SU-DHL-6 (cell line): ENCODE results near the gene RPL11.
A peak's percentile ranks its signal among the peaks of the same experiment; 100 is the strongest.

Experiments
- H2AFZ ChIP-seq: fragments of 200-600 bp; sonication (generic); 2 replicates; pipeline ENCODE4 v1.6.1; 2014; ENCODE audit warnings: low read depth, mild to moderate bottlenecking, moderate library complexity, mixed read lengths, antibody characterized with exemption, low read length; ENCODE audit not compliant: severe bottlenecking
- H3F3A ChIP-seq: fragments of 200-600 bp; shearing (Covaris generic); 2 replicates; pipeline ENCODE4 v1.6.0; 2016; ENCODE audit warnings: antibody characterized with exemption, mild to moderate bottlenecking; ENCODE audit not compliant: insufficient read depth
- H3K27ac ChIP-seq: fragments of 200-600 bp; sonication (generic); 2 replicates; pipeline ENCODE4 v1.5.1; 2016; ENCODE audit warnings: low read depth, mild to moderate bottlenecking, low read length, moderate library complexity, mixed read lengths
- H3K27me3 ChIP-seq: fragments of 200-600 bp; sonication (generic), shearing (Covaris generic); 2 replicates; pipeline ENCODE4 v1.6.0; 2014; ENCODE audit warnings: mild to moderate bottlenecking, low read length
- H3K36me3 ChIP-seq: fragments of 200-600 bp; sonication (generic); 2 replicates; pipeline ENCODE4 v1.6.1; 2014; ENCODE audit warnings: mild to moderate bottlenecking, low read length, mixed read lengths
- H3K4me2 ChIP-seq: fragments of 300-600, 200-600 bp; shearing (Covaris generic), sonication (generic); 2 replicates; pipeline ENCODE4 v1.6.0; 2014; ENCODE audit warnings: low read length, low read depth, mild to moderate bottlenecking; ENCODE audit not compliant: poor library complexity, severe bottlenecking
- H3K4me3 ChIP-seq: fragments of 200-600 bp; sonication (generic); 2 replicates; pipeline ENCODE4 v1.5.1; 2014; ENCODE audit warnings: antibody characterized with exemption, low read length, mild to moderate bottlenecking, mixed read lengths; ENCODE audit not compliant: insufficient read depth, poor library complexity, severe bottlenecking
- H3K79me2 ChIP-seq: fragments of 200-600 bp; sonication (generic); 2 replicates; pipeline ENCODE4 v1.6.1; 2014; ENCODE audit warnings: mild to moderate bottlenecking, low read length, moderate library complexity; ENCODE audit not compliant: insufficient read depth
- H3K9ac ChIP-seq: fragments of 200-600 bp; sonication (generic); 2 replicates; pipeline ENCODE4 v1.7.0; 2014; ENCODE audit warnings: mild to moderate bottlenecking, low read length
- H3K9me2 ChIP-seq: fragments of 200-600 bp; sonication (generic); replicated peaks from 2 replicates; pipeline ENCODE4 v1.6.1; 2014; ENCODE audit warnings: low read length; ENCODE audit not compliant: insufficient read depth
- H3K9me3 ChIP-seq: fragments of 200-600 bp; sonication (generic); 2 replicates; pipeline ENCODE4 v1.6.1; 2014; ENCODE audit warnings: low read length, mixed read lengths; ENCODE audit not compliant: insufficient read depth
- H4K20me1 ChIP-seq: fragments of 200-600 bp; sonication (generic); 2 replicates; pipeline ENCODE4 v1.6.1; 2014; ENCODE audit warnings: low read depth, mild to moderate bottlenecking, antibody characterized with exemption, low read length, moderate library complexity, mixed read lengths
- EZH2phosphoT487 ChIP-seq: fragments of 200-600 bp; sonication (generic), shearing (Covaris generic); conservative IDR thresholded peaks from 2 replicates; pipeline ENCODE4 v1.6.1; 2018; ENCODE audit warnings: mild to moderate bottlenecking, antibody characterized with exemption, low read length, moderate library complexity, mixed read lengths
- TF ChIP-seq, protein P1 (sequence below): fragments of 200-600 bp; sonication (generic); IDR thresholded peaks from one replicate; pipeline ENCODE4 v1.5.1; 2017; ENCODE audit warnings: antibody characterized with exemption, mild to moderate bottlenecking, low read length, moderate library complexity; ENCODE audit not compliant: insufficient read depth, poor library complexity, severe bottlenecking

Gene RPL11

DNA sequence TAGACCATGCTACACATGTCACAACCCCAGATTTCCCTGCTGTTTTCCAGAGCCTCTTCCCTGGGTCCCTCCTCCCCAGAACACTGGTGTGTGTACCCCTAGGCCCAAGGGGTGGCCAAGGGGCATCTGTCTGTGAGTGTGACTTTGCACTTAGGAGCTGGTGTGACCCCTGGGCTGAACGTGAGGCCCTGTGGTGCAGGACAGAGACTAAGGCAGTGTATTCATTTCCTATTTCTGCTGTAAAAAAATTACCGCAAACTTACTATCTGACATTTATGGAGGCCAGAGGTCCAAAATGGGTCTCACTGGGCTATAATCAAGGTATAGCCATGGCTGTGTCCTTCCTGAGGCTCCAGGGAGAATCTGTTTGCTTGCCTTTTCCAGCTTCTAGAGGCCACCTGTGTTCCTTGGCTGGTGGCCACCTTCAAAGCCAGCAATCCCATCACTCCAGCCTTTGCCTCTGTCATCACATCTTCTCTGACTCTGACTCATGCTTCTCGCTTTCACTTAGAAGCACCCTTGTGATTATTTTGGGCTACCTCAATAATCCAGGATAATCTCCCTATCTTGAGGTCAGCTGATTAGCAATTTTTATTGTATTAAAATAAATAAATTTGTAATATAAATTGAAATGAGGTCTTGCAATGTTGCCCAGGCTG is 27.7 kb downstream of the RPL11 start:
- Histone ChIP-seq H3K4me3 (no peak overlapping the region), H3K9ac (no peak overlapping the region), H3F3A (peaks cover 6% of the 10 kb centered on the region; the same call in 1 of the 2 replicates), H3K79me2 (no peaks in the 10 kb centered on the region), H3K36me3 (no peaks in the 10 kb centered on the region), H3K27me3 (no peaks in the 10 kb centered on the region), H4K20me1 (no peaks in the 10 kb centered on the region), H3K4me2 (no peak overlapping the region), H3K9me3 (no peaks in the 10 kb centered on the region), H3K9me2 (no peaks in the 10 kb centered on the region), H2AFZ (no peak overlapping the region), H3K27ac (peak overlapping the region; percentile 64)
- no peak for TF ChIP-seq EZH2phosphoT487
- TF ChIP-seq, protein P1, sequence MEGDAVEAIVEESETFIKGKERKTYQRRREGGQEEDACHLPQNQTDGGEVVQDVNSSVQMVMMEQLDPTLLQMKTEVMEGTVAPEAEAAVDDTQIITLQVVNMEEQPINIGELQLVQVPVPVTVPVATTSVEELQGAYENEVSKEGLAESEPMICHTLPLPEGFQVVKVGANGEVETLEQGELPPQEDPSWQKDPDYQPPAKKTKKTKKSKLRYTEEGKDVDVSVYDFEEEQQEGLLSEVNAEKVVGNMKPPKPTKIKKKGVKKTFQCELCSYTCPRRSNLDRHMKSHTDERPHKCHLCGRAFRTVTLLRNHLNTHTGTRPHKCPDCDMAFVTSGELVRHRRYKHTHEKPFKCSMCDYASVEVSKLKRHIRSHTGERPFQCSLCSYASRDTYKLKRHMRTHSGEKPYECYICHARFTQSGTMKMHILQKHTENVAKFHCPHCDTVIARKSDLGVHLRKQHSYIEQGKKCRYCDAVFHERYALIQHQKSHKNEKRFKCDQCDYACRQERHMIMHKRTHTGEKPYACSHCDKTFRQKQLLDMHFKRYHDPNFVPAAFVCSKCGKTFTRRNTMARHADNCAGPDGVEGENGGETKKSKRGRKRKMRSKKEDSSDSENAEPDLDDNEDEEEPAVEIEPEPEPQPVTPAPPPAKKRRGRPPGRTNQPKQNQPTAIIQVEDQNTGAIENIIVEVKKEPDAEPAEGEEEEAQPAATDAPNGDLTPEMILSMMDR, result no peak

DNA sequence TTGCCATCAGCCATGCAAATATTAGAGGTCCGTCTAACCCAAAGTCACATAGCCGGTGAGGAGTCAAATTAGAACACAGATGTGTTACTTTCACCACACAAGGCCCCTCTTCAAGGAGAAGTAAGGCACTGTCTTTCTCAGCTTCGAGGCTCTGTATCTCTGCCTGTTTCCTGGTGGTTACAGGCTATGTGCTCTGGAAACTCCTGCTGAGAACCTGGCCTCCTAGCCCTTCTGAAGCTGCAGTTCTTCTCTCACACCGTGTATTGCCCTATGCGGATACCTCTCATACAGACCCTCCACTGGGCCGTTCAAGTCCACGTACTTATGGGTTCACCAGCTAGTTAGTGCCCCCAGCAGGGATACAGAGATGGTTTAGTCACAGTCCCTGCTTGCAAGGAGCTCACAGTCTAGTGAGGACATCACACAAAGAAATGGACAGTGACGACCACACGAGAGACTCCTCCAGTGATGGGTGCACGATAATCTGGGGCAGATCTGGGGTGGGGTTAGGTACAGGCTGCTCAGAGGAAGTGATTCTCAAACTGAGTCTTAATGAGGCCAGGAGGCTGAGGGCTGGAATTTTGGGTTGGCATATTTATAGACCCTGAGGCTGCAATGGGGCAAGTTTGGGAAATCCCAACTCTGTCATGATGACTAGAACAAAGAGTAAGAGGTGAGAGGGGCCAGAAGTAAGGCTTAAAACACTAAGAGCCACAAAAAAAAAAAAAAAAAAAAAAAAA is 28.8 kb downstream of the RPL11 start:
- peaks cover 6% of the 10 kb centered on the region; the same call in 1 of the 2 replicates for H3F3A ChIP-seq
- H3K9me2 ChIP-seq, result no peaks in the 10 kb centered on the region
- peak overlapping the region; percentile 20; the same call in 1 of the 2 replicates for H3K9ac ChIP-seq
- no peak overlapping the region for H2AFZ ChIP-seq
- H3K27ac ChIP-seq, result peak overlapping the region; percentile 64
- peak overlapping the region; percentile 22 for H3K4me2 ChIP-seq
- no peaks in the 10 kb centered on the region for H3K9me3 ChIP-seq
- no peaks in the 10 kb centered on the region for H3K27me3 ChIP-seq
- no peaks in the 10 kb centered on the region for H3K36me3 ChIP-seq
- H4K20me1 ChIP-seq, result no peaks in the 10 kb centered on the region
- no peaks in the 10 kb centered on the region for H3K79me2 ChIP-seq
- no peak overlapping the region for H3K4me3 ChIP-seq
- no peak for TF ChIP-seq EZH2phosphoT487
- TF ChIP-seq, protein P1, result no peak

DNA sequence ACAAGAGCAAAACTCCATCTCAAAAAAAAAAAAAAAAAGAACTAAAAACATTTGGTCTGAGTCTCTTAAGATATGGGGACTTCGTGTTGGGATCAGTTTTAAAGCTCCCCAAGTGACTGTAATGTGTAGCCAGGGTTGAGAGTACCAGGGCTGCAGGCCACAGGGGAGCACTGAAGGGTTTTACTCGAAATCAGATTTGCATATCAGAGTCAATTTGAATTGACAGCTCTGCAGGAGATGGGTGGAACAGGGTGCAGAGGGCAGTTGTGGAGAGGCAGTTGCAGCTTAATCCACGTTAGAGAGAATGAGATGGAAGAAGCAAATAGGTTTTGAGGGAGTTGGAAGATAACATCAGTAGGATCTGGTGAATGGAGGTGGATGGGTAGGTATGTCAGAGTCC is 31.0 kb downstream of the RPL11 start:
- TF ChIP-seq EZH2phosphoT487, result no peak
- TF ChIP-seq, protein P1, result no peak
- Histone ChIP-seq H3K4me2 (no peak overlapping the region), H3K27me3 (no peaks in the 10 kb centered on the region)

More for the DNA sequence above, 31.0 kb downstream of the RPL11 start:
- H3K36me3 ChIP-seq, result no peaks in the 10 kb centered on the region
- no peak overlapping the region for H3K9ac ChIP-seq
- no peaks in the 10 kb centered on the region for H3K9me3 ChIP-seq
- H3K4me3 ChIP-seq, result no peak overlapping the region
- H3K27ac ChIP-seq, result no peak overlapping the region
- no peaks in the 10 kb centered on the region for H3K9me2 ChIP-seq
- no peak overlapping the region for H2AFZ ChIP-seq
- no peaks in the 10 kb centered on the region for H3K79me2 ChIP-seq
- no peaks in the 10 kb centered on the region for H4K20me1 ChIP-seq
- H3F3A ChIP-seq, result peaks cover 16% of the 10 kb centered on the region
